Measurements from ENCODE around the gene RMRP.

DNA sequence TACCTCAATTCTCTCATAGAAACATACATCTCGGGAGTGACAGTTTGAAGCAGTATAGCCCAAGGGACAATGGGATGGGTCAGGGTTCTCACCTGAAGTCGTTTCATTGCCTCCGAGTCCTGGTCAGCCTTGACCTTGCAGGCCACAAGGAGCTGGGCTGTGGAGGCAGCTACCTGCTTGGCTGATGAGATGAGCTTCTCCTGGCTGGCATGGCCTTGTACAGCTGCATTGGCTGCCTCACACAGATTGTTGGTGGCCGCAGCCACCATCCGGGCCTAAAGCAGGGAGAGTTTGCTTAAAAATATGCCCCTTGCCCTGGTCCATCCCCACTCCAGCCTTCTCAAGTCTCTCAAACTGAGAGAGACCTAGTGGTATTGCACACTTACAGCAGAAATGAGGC is 40.4 kb upstream of the RMRP start:
- TF ChIP-seq EZH2 (IDR thresholded peaks at IDR 0.05; ENCODE audit: borderline replicate concordance, low read depth, low read length) (no peak), TAF1 (IDR thresholded peaks at IDR 0.05; ENCODE audit: control insufficient read depth, extremely low read depth, insufficient read depth, low read length, severe bottlenecking) (no peak), ZNF143 (CRISPR knock-in tag; IDR thresholded peaks at IDR 0.05) (no peak), HMG20A (CRISPR knock-in tag; conservative IDR thresholded peaks at IDR 0.05) (no peak), FOXJ3 (CRISPR knock-in tag; IDR thresholded peaks at IDR 0.05) (no peak), CHD1 (IDR thresholded peaks at IDR 0.05; ENCODE audit: low read length) (no peak), RFX5 (IDR thresholded peaks at IDR 0.05; ENCODE audit: low read depth, low read length) (no peak), CBX8 (IDR thresholded peaks at IDR 0.05; ENCODE audit: borderline replicate concordance, extremely low read depth, low read depth, low read length, poor library complexity, severe bottlenecking) (no peak)
